GM18858 (cell line): Measurements from ENCODE around the gene TRIOBP.

Experiments used
- ATAC-seq: cut with Tn5 transposase; IDR thresholded peaks from one replicate; pipeline ENCODE4 v1.9.1; 2021; ENCODE audit not compliant: unreplicated experiment

Gene TRIOBP

GRCh38 chr22:37804352-37804880, 107.6 kb downstream of the TRIOBP start:
- no peak for ATAC-seq

- no peak for ATAC-seq
These were observed 108.3 kb downstream of the TRIOBP start for GRCh38 chr22:37804881-37805809.

DNA sequence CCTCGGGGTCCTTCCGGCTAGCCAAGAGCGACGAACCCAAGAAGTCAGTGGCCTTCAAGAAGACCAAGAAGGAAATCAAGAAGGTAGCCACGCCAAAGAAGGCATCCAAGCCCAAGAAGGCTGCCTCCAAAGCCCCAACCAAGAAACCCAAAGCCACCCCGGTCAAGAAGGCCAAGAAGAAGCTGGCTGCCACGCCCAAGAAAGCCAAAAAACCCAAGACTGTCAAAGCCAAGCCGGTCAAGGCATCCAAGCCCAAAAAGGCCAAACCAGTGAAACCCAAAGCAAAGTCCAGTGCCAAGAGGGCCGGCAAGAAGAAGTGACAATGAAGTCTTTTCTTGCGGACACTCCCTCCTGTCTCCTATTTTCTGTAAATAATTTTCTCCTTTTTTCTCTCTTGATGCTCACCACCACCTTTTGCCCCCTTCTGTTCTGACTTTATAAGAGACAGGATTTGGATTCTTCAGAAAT, 109.0 kb downstream of the TRIOBP start:
- no peak for ATAC-seq

- no peak for ATAC-seq
These were observed 109.8 kb downstream of the TRIOBP start for GRCh38 chr22:37806409-37807333.

DNA sequence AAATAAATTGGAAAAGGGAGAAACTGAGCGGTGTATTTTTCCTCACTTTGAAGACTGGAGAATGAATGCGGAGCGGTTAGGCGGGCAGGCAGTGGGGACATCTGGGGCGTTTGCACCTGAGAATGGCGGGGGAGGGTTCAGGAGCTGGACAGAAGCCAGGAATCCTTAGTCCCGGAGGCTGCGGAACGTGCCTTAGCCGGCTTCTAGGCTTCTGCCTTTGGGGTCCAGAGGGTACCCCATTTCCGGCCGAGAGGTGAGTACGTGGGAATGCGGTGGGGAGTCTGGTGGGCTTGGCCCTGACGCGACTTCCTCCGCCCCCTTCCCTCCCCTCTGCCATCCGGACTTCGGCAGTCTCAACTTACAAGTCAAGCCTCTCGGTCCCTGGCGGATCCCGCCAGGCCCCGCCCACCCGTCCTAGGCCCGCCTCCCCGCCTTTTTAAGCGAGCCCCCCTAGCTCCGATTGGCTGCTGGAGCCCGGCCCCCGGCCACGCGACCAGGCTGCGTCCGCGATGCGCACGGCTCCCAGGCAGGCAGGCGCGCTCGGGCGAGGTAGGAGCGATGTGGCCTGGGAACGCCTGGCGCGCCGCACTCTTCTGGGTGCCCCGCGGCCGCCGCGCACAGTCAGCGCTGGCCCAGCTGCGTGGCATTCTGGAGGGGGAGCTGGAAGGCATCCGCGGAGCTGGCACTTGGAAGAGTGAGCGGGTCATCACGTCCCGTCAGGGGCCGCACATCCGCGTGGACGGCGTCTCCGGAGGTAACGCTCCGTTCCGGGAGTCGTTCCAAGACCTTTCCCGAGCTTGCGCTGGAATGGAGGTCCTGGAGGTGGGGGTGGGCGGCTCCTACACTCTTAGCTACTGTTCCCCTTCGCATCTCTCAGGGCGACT, 110.8 kb downstream of the TRIOBP start, which contains the start of gene GCAT:
Gene GCAT (plus strand): TSS at position 525 of the 884 bp plus-strand sequence. CDS start 34 bp downstream, at position 559.
- ATAC-seq, result no peak

GRCh38 chr22:37808294-37808657, 111.4 kb downstream of the TRIOBP start:
- no peak for ATAC-seq

DNA sequence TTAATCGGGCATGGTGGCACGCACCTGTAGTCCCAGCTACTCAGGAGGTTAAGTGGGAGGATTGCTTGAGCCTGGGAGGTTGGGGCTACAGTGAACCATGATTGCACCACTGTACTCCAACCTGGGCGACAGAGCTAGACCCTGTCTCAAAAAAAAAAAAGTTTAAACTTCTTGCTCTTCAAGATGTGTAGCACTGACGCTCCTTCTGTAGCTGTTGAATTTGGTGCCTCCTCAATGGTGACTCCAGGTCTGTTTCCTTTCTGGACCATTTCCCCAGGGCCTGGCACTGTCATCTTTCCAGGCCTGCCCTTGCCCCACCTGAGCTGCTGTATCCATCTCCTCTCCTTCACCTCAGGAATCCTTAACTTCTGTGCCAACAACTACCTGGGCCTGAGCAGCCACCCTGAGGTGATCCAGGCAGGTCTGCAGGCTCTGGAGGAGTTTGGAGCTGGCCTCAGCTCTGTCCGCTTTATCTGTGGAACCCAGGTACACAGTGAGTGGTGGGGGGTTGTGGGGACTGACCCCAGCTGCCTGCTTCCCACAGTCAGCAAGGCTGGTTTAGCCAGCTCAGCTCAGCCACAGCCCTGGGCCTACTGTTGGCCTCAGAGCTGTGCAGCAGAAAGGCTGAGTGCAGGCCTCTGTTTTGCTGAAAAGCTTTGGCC, 113.0 kb downstream of the TRIOBP start:
- ATAC-seq, result no peak

DNA sequence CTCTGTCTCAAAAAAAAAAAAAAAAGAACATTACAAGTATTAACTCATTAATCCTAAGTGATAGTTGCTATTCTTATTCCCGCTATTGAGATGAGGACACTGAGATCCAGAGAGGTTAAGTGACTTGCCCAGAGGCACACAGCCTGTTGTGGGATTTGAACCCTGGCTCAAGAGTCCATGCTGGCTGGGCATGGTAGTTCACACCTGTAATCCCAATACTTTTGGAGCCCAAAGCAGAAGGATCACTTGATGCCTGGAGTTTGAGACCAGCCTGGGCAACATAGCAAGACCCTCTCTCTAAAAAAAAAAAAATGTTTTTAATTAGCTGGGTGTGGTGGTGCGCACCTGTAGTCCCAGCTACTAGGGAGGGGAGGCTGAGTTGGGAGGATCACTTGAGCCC, 115.0 kb downstream of the TRIOBP start:
- ATAC-seq, result no peak

GRCh38 chr22:37812869-37813678, 116.2 kb downstream of the TRIOBP start:
- no peak for ATAC-seq

- ATAC-seq, result no peak
These were observed 118.7 kb downstream of the TRIOBP start for GRCh38 chr22:37815593-37815992.

GRCh38 chr22:37816543-37817180, 119.8 kb downstream of the TRIOBP start:
- ATAC-seq, result no peak

GRCh38 chr22:37817705-37818408, 121.0 kb downstream of the TRIOBP start:
- ATAC-seq, result no peak

DNA sequence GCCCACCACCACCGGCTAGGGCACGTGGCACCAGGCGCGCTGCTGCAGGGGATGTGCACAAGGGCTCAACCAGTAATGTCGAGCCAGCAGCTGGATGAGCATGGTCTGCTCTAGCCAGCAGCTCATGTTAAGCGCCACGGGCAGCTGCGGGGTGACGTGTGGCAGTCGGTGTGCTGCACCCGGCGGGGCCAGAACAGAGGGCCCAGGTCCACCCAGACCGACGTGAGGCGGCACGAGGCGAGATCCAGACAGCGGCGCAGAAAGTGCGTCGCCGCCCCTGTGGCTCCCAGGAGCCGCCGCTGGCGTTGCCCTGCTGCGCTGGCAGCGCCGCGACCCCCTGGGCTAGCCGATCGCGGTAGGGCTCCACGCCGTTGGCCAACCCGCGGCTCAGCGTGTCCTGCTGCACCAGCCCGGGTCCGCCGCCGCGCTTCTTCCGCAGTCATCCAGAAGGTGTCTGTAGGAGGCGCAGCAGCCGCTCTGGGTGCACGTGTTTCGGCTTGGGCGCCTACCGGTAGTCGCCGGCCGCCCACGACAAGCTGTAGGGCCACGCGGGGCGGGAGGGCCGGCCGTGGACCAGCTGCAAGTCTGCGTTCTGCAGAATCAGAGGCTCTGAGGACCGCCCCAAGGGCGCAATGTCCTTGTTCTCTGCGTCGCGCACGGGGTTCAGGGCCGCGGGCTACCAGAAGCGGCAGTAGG, 121.7 kb downstream of the TRIOBP start:
- no peak for ATAC-seq

DNA sequence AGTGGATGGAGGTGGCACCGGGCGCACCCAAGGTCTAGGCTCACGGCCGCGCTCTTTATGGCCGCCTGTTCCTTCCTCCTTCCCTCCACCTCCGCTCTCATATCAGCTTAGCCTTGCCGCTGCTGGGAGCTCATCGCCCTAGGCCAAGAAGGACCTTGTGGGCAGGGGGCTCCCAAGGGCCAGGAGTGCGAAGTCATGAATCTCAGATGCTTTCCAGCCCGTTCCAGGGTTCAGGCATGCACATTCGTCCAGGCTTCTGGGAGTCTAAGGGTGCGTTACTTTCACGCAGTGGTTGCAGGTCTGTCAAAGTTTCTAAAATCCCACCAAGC, 122.2 kb downstream of the TRIOBP start:
- no peak for ATAC-seq

DNA sequence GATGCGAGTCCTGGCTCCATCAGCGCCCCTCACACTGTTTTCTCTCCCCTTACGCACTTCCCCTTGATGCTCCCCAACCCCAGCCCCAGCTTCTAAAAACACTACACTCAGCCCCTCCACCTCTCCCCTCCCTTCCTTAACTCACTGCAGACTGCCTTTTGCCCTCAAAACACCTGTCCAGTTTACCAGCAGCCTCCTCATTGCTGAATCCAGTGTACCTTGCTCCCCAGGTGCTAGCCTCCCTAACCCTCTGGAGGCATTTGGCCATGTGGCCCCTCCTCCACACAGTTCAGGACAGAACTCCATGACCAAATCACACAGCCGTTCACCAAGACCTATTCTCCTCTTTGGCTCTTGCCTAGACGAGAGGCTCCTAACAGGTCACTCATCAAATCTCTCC, 123.5 kb downstream of the TRIOBP start:
- no peak for ATAC-seq

DNA sequence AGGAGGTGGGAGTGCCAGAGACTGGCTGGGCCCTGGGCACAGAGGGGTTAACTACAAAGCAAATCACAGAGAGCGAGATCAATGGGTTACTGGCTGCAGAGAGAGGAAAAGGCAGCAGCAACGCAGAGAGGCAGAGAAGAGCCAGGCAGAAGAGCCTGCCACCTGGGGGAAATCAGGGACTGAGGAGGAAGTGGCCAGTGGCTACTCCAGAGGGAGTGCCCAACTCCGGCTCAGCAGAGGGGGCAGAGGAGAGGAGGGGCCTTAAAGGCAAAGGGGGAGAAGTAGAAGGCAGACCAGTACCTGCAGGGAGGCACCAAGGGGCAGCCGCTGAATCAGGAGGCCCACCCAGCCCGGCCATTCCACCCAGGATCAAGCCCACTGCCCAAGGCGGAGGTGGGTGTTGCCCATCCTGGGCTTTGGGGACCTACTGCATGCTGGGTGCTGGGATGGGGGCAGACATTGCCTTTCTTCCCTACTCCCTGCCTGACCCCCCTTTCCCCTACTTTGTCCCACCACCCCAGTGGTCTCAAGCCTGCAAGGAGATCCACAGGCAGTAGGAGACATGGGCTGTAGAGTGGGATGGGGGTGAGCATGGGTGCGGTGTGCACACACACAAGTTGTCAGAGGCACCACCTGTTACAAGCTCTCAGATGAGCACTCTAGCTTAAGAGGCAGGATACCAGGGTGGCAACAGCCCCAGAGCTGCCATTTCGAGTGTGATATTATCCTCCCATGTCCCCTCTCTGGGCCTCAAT, 125.4 kb downstream of the TRIOBP start:
- ATAC-seq, result no peak
